OCI-LY1 (cell line): Measurements from ENCODE around the gene SLC3A2.

ENCODE experiments used
- CTCF ChIP-seq: fragments of 200-600 bp; sonication (generic), shearing (Covaris generic); IDR thresholded peaks from 2 replicates; pipeline ENCODE4 v1.5.1; 2017; ENCODE audit warnings: mild to moderate bottlenecking, antibody characterized with exemption, low read length, moderate library complexity, mixed read lengths
- EZH2 ChIP-seq: fragments of 200-600 bp; sonication (generic), shearing (Covaris generic); IDR thresholded peaks from 2 replicates; pipeline ENCODE4 v1.8.0; 2017; ENCODE audit warnings: borderline replicate concordance, mixed run types, mild to moderate bottlenecking, antibody characterized with exemption, low read length, moderate library complexity, mixed read lengths

- TF ChIP-seq CTCF (no peak), EZH2 (no peak)
Observed at GRCh38 chr11:62863687-62864335, 16.9 kb upstream of the SLC3A2 start.
